SK-MEL-5 (cell line): ENCODE results near the gene TMEM242. TPM values are rescaled to one million over a fixed set of nuclear protein-coding genes. Genes with fewer than 3 reads are reported as not detected.

ENCODE experiments used
- DNase-seq: peaks from one replicate; pipeline ENCODE4 v3.0.0-alpha.2; 2016; ENCODE audit warnings: low read depth, low spot score
- in situ Hi-C: cut with HindIII; loops from 2 replicates; pipeline ENCODE4 v1.10.0; 2016; ENCODE audit warnings: low sequenced_read_pairs, high pct_unique_total_duplicates, low pct_unique_long_range_greater_than_20kb
- total RNA-seq: library from RNA; depleted of rRNA; stranded (reverse); fragments of >200 nt; shearing (Covaris generic); gene quantifications from 2 replicates; pipeline ENCODE4 v1.2.3, GENCODE V29; 2014

Gene TMEM242
- total RNA-seq, 1 experiment from 2014 or later = 10.9 TPM

DNA sequence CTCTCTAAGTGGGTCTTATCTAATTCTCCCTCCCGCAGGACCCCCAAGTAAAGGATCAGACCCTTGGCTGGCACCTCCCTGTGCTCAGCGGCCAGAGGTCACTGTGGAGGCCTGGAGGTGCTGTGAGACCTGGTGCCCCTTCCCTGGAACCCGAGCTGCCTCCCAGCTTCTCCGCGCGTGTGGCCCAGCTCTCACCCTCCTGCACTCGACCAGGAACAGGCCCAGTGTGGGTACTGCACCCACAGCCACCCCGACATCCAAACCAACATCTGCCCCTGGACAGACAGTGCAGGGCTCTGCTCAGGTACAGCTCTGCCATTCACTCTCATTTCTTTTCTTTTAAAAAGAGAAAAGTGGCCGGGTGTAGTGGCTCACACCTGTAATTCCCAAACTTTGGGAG lies 42.4 kb downstream of the TMEM242 start:
- in situ Hi-C loops = no loop called here
- DNase-seq = no peak

DNA sequence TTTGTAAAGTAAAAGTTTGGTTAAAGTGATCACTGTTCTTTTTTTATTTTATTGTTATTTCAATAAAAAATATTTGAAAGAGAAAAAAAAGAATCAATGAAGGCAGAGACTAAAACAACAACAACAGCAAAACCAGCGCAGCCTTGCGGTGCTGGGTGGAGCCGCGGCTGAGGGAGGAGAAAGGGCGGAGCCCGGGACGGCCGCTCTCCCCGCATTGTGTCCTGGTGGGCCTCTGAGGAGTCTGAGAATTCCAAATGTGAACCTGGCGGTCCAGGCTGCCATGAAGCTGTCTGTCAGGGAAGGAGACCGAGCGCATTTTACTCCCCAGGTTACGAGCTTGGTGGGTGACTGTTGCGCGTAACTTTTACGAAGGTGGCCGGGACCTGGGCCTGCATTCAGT lies 43.2 kb downstream of the TMEM242 start:
- no peak for DNase-seq
- in situ Hi-C loops = no loop called here

DNA sequence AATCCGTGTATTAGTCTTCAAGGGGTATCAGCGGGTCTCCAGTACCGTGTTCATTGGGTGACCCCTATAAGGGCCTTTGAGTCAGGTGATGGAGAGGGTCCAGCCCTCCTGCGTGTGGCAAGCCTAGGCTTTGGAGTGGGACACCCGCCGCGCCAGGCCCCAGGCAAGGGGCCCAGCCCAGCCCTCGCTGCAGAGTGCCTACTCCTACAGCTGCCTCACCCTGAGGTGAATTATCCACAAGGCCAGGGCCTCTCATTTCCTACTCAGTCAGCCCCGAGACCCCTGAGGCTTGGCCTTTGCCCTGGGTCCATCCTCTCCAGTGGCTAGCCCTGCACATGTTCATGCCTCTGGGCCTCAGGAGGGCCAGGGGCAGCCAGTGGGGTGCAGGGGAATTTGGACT lies 45.1 kb downstream of the TMEM242 start:
- in situ Hi-C loops = no loop called here
- DNase-seq = no peak

DNA sequence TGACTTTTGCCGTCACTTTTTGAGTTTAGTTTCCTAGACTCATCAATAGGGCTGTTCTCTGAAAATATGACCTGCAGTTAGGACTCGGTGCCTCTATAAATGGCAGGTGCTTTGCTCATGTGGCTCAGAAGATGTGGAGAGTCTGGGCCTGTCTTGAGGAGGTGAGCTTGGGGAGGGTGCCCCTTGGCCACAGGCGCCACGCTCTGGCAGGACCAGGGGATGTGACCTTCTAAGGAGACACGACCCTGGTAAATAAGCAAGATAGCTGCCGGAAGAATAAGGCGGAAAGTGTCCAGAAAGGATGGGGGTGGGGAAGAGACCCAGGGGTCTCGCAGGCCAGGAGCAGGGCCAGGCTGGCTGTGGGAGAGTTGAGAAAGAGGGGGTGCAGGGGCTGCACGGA lies 46.6 kb downstream of the TMEM242 start:
- DNase-seq = no peak
- in situ Hi-C loops = no loop called here

DNA sequence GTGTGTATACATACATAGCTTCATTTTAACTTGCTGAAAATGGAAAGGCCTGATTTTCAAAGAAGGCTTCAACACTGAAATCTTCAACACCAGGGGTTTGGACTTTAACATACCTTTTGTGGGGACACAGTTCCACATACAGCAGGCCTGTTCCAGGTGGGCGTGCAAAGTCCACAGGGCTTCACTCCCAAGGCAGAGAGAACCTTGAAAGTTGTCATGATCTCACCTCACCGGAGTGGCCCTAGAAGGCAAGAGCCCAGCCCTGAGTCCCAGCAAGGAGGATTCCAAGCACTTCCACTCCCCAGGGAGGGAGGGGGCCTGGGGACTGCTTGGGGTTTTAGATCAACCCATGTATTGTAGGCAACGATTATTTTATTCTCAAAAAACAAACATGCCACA lies 47.2 kb downstream of the TMEM242 start:
- in situ Hi-C loops = no loop called here
- no peak for DNase-seq

DNA sequence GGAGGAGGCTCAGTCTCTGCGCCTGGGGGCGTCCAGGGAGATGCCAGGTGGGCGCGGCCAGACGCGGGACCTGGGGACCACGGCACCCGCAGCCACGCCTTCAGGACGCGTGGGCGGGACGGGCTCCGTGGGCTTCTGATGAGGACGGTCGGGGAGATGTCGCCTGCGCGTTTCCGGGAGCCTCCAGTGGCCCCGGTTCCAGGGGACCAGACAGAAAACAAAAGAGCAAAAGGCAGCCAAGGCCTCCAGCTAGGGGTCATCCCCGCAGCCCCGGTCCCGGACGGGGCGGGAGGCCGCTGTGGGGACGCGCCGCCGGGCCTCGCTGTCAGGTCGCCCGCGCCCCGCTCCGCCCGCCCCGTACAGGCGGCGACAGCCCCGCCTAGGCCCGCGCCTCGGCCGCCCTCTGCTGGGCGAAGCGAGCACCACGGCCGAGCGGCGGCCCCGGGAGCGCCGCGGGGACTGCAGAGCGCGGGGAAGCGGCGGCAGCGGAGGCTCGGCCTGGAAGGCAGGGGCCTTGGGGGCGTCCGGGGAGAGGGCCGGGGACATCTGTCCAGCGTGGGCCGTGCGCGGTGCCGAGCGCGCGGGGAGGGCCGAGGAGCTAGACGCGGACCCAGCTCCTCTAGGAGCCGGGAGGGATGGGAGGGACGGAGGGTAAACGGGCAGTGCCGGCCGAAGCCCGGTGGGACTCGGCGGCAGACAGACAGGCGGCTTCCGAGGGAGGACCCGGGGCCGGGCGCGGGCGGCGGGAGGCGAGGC lies 48.7 kb downstream of the TMEM242 start:
- DNase-seq = peak; percentile 64
- in situ Hi-C loops = no loop called here

DNA sequence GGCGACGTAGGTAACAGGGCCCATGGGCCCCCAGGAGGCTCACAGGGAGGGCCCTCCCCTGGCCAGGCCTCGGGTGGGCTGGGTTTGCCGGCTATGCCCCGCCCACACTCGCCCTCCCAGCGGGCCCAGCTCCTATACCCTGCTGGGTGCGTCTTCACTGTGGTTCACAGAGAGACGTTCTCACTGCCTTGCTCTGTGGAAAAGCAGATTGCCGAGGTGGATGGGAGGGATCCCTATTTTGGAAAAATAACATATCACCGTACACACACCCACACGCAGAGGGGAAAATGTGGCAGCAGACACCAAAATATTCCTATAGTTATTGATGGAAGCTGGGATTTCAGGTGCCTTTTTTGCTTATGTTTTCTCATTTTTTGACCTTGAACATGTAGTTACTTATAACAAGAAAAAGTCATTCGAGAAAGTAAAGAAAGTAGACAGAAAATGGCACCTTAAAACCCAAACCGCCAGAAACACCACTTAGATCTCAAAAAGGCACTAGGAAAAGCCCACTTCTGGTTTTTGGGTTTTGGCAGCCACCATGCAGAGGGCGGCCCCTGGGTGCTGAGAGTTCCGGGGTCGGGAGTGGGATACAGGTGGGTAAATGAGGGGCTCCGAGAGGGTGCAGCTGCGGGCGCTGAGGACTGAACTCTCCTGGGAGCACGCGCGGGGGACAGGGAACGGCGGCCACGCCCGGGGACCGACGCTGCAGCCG lies 49.4 kb downstream of the TMEM242 start:
- in situ Hi-C loops = no loop called here

DNA sequence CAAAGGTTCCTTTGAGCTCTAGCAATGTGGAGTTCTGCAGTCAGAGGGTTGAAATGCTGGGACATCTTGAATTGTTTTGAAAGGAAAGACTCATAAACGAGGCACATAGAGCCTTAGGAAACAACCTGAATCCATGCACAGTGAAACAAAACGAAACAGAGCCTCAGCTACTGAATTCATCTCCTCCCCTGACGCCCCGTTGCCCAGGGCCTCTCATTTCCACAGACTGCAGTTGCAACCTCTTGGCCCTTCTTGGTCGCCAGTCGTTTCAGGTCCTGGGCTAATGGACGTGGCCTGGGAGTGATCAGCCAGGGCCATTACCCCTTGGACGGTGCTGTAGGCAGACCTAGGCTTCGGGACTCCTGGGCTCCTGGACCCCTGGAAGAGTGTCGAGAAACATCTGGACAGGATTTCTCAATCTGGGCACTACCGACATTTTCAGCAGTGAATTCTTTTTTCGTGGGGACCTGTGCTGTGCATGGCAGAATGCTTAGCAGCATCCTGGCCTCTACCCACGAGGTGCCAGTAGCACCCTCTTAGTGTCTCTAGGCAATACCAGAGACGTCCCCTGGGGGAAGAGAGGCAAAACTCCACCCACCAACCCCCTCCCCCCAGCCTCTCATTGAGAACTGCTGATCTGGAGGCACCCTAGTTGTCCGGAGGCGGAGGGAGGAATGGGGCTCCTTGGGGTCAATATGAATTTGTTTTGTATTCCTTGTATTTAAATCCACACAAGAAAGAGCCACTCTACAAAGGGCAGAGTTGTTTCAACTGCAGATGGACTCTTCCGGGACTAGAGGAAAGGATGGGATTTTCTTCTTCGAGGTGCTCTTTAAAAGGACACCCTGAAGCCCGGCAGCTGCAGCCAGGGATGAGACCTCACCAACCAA lies 50.2 kb downstream of the TMEM242 start:
- in situ Hi-C loops = no loop called here
- peak; percentile 36 for DNase-seq

More for the DNA sequence above, 49.4 kb downstream of the TMEM242 start:
- peak; percentile 71 for DNase-seq

DNA sequence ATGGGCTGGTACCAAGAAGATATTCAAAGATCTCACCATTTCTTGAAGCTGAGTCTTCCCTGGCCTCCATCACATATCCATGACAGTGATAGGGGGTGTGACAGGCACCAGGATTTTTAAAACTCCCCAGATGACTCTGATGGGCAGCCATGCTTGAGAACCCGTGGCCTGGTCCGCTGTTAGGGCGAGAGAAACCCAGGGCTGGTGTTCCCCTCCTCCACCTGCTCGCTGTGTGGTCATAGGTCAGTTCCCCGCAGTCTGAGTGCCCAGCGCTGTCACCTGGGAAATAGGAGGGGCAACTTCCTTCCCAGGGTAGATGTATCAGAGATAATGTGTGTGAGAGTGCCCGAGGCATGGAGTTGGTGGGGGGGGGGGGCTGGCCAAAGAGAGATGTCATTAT lies 50.9 kb downstream of the TMEM242 start:
- in situ Hi-C loops = no loop called here
- DNase-seq = no peak

DNA sequence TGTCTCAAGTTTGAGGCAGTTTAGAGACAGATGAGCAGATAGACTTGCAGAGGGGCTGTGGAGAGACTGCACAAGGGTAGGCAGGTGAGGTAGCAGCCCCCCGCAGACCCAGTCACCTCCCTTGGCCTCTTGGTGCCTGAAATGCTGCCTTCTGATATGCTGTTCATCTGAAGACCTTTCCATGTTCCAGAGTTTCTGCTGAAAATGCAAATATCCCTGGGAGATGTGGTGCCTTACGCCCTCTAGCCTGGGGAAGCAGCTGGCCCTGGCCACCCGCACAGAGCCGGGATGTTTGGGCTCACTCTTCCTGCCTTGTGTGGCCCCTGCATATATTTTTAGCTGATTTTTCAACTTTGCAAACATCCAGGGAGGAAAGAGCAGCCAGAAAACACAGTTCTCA lies 51.4 kb downstream of the TMEM242 start:
- no peak for DNase-seq
- in situ Hi-C loops = no loop called here

DNA sequence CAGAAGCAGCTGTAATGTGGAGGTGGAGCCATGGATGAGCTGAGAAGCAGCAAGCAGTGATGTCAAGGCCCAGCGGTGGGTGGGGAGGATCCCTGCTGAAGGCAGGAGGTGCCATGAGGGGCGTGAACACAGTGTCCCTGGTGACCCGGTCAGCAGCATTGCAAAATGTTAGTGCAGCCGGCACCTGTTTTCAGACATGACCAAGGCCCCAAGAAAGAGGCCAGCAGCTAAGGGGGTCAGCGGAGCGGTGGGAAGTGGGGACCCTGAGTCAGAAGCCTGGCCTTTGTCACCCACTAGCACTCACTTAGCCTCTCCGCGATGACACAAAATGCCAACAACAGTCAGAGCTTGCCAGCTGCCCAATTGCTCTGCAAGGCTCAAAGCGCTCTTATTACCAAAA lies 51.9 kb downstream of the TMEM242 start:
- in situ Hi-C loops = no loop called here
- no peak for DNase-seq

DNA sequence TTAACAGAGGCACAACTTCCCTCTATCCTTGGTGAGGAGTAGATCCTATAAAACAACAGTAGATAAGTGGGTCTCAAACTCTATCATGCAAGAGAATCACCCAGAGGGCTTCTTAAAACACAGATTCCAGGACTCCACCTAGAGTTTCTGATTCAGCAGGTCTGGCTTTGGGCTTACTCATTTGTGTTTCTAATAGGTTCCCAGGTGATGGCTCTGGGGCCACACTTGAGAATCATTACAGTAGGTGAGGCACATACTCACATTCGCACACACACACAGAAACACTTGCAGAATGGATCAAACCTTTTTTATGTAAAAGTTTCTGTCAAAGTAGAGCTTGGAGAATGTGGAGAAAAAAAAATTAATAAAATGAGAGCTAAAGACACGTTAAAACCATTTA lies 52.4 kb downstream of the TMEM242 start:
- in situ Hi-C loops = no loop called here
- DNase-seq = no peak

DNA sequence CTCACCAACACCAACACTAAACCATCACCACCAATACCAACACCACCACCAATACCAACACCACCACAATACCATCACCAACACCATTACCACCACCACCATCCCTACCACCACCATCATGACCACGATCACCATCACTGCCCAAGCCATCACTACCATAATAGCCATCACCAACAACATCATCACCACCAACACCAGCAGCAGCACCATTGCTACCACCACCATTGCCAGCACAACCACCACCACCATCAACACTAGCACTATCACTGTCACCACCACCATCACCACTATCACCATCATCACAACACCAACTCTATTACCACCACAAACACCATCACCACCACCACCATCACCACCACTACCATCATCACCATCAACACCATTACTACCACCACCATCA lies 53.0 kb downstream of the TMEM242 start:
- DNase-seq = no peak
- in situ Hi-C loops = no loop called here

DNA sequence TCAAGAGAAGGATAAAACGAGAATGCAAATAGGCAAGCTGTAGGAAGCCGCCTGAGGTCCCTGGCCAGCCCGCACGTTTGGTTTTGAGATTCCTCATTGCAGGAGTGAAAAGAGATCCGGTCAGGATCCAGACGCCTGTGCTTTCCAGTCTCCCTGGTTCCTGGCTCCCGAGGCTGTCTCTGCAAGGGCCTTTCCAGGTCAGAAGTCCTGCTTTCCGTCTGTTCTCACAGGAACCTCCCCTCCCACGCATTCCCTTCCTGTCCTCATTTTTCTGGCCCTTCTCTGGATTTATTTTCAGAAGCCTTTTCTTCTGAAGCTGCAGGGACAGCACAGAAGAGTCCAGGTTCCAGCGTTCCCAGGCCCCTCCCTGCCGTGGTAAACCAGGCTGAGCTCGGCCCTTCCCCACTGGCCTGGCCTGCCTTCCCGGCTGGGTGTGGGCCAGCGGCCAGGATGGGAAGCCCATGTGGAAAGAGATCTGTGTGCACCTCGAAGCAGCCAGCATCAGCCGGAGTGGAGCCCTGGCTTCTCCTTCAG lies 54.0 kb downstream of the TMEM242 start:
- DNase-seq = no peak
- in situ Hi-C loops = no loop called here

DNA sequence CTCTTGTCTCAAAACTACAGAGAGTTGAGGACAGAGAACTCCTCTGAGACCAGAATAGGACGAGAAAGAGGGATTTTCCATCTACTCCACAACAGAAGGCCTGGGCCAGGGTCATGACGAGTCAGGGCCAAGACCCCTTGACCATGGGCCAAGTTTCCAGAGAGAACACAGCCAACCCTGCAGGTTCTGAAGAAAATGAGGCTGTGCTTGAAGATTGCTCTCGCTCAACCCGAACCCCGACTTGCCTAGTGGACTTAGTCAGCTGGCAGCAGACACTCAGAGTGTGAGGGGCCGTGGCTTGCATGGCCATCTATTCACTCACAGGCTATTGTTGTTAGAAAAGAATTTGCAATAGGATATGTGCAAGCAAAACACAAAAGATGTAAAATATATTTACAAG lies 54.5 kb downstream of the TMEM242 start:
- in situ Hi-C loops = no loop called here
- no peak for DNase-seq

DNA sequence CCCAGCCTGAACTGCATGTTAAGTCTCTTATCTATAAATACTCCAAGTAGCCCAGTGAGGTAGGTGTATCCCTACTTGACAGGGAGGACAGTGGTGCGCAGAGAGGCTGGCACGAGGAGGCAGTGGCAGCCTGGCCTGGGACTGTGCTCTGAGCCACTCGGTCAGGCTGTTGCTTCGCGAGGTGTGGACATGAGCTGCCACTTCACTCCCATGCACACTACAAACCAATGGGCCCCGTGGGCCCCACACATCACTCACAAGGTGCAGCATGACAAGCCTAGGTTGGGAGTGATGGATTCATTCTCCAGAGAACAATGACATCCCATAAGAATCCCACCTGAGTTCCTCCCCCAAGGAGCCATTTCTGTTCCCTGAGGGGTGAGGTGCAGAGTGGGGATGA lies 54.9 kb downstream of the TMEM242 start:
- in situ Hi-C loops = no loop called here
- no peak for DNase-seq

DNA sequence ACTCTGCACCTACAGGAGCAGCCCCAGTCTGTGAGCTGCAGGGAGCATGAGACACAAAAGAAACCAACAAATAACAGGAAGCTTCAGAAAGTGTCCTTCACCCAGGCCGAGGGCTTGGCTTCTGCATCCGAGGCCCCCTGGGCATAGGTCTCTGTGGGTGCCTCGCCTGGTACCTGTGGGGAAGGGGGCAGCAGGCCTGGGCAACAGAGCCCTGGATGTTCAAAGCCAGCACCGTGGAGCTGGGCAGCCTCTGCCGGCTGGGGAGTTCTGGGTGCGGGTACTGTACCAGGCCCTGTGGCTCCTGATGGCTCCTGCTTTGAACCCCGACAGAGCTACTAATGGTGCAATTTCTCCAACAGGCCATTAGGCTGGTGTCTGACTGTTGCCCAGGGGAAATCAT lies 55.7 kb downstream of the TMEM242 start:
- no peak for DNase-seq
- in situ Hi-C loops = no loop called here

DNA sequence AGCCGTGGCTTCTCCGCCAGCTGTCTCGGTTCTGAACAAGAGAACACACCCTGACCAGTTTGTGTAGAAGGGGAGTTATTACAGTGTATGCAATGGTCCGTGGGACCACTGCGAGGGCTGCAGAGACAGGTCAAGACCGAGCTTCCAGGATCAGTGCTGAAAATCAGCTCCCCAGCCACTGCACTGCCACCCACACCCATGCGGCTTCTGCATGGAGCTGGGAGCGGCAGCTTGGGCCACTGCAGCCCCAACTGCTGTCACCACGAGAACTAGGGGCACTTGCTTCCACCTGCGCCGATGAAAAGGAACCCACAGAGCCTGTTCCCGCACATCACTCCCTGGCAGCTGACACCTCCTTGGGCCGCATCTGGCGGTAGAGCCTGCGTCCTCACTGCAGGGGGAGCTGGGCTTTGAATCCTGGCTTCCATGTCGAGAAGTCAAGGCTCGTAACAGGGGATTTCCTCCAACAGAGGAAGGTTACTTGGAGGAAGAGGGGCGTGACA lies 56.2 kb downstream of the TMEM242 start:
- in situ Hi-C loops = no loop called here

More for the DNA sequence above, 56.2 kb downstream of the TMEM242 start:
- no peak for DNase-seq
